Natural killer cell (primary cell): ENCODE data around the gene ARHGAP24. TPM values are rescaled to one million over a fixed set of nuclear protein-coding genes. Genes with fewer than 3 reads are reported as not detected.

Experiments
- ATAC-seq, 3 donors: fragments of 150-1000 bp in 2 of 3; fragments of 200-7000 bp in 1 of 3; cut with Tn5 transposase; 1 replicate in 1 of 3; 2 replicates in 2 of 3; pipeline ENCODE4 v1.10.0; 2021; ENCODE audit warnings: mild to moderate bottlenecking in 2 of 3, moderate library complexity in 2 of 3
- DNase-seq, 2 donors: peaks; one replicate each; pipeline versions ENCODE4 v3.0.0 to v3.0.0-alpha.2; 2013 to 2021; ENCODE audit warnings: mixed read lengths in 1 of 2
- H3K27ac ChIP-seq: one replicate; pipeline ENCODE4 v1.5.1; 2013; ENCODE audit warnings: mild to moderate bottlenecking, low read length
- H3K27me3 ChIP-seq: one replicate; pipeline ENCODE4 v1.6.1; 2013; ENCODE audit warnings: low read length; ENCODE audit not compliant: control insufficient read depth, insufficient read depth
- H3K36me3 ChIP-seq: one replicate; pipeline ENCODE4 v1.6.1; 2013; ENCODE audit warnings: low read length; ENCODE audit not compliant: control insufficient read depth, insufficient read depth
- H3K4me1 ChIP-seq: one replicate; pipeline ENCODE4 v1.6.1; 2013; ENCODE audit warnings: low read length; ENCODE audit not compliant: control insufficient read depth, insufficient read depth
- H3K4me3 ChIP-seq: one replicate; pipeline ENCODE4 v1.5.1; 2013; ENCODE audit warnings: low read length
- H3K9me3 ChIP-seq: one replicate; pipeline ENCODE4 v1.6.1; 2013; ENCODE audit warnings: low read length; ENCODE audit not compliant: control insufficient read depth, insufficient read depth
- H3K27ac Mint-ChIP-seq, 2 donors: one replicate each; pipeline ENCODE4 v1.8.0; 2022; ENCODE audit warnings: mild to moderate bottlenecking in 2 of 2, mixed read lengths in 2 of 2, moderate library complexity in 1 of 2
- H3K27me3 Mint-ChIP-seq, 2 donors: one replicate each; pipeline ENCODE4 v1.8.0; 2022; ENCODE audit warnings: low read depth in 2 of 2, mixed read lengths in 2 of 2
- H3K36me3 Mint-ChIP-seq: one replicate; pipeline ENCODE4 v1.8.0; 2022; ENCODE audit warnings: mixed read lengths
- H3K4me1 Mint-ChIP-seq, 2 donors: one replicate each; pipeline ENCODE4 v1.8.0; 2022; ENCODE audit warnings: mixed read lengths in 2 of 2
- H3K4me3 Mint-ChIP-seq: one replicate; pipeline ENCODE4 v1.8.0; 2022; ENCODE audit warnings: mild to moderate bottlenecking, moderate library complexity, mixed read lengths
- H3K9me3 Mint-ChIP-seq, 2 donors: one replicate each; pipeline ENCODE4 v1.8.0; 2022; ENCODE audit warnings: mixed read lengths in 2 of 2
- CTCF ChIP-seq: fragments of 200-600 bp; IDR thresholded peaks from one replicate; pipeline ENCODE4 v1.8.0; 2022; ENCODE audit warnings: antibody characterized with exemption
- WGBS: methylation state at CpG from one replicate; pipeline ENCODE4 v1.1.7; 2013; ENCODE audit warnings: missing lambda C conversion rate; ENCODE audit not compliant: insufficient coverage; 5-methylcytosine and 5-hydroxymethylcytosine counted together
- intact Hi-C: fragments of 100-400 bp; cut with micrococcal nuclease; formaldehyde crosslinking; loops from one replicate; pipeline ENCODE4 v1.14.2; 2022
- total RNA-seq, 4 donors: library from RNA; stranded (reverse); fragments of 120-200 nt in 1 of 4; gene quantifications; one replicate each; pipeline versions ENCODE4 v1.2.3 to v1.2.4, GENCODE V29; 2013 to 2022

The ARHGAP24 gene
- total RNA-seq, 3 donors from 2014 or later (not counting 1 experiment from before 2014, with no cell fraction given) = 1.7 to 3.6 (median 1.7) TPM

GRCh38 chr4:85720735-85721134 lies 245.8 kb downstream of the ARHGAP24 start:
- no peak overlapping the region for H3K27ac ChIP-seq
- H3K27me3 ChIP-seq = no peaks in the 10 kb centered on the region
- H3K27me3 Mint-ChIP-seq = no peaks in the 10 kb centered on the region
- H3K4me1 Mint-ChIP-seq = no peaks in the 10 kb centered on the region
- H3K36me3 ChIP-seq = no peaks in the 10 kb centered on the region
- H3K9me3 Mint-ChIP-seq = peaks cover 2 to 6% of the 10 kb centered on the region in 2 donors
- no peak overlapping the region for H3K4me3 ChIP-seq
- DNase-seq (no peak), ATAC-seq (no peak)
- peaks cover 3% of the 10 kb centered on the region for H3K4me1 ChIP-seq
- no peak for TF ChIP-seq CTCF
- H3K36me3 Mint-ChIP-seq = no peaks in the 10 kb centered on the region
- WGBS = 33% methylated on average over 2 of the region's 3 CpGs
- no peak overlapping the region for H3K4me3 Mint-ChIP-seq
- no peak overlapping the region for H3K27ac Mint-ChIP-seq
- H3K9me3 ChIP-seq = no peaks in the 10 kb centered on the region
- intact Hi-C loops = no loop called here

GRCh38 chr4:85722401-85722800 lies 247.5 kb downstream of the ARHGAP24 start:
- H3K9me3 Mint-ChIP-seq = peaks cover 2 to 5% of the 10 kb centered on the region in 2 donors
- intact Hi-C loops = no loop called here
- H3K4me1 Mint-ChIP-seq = no peaks in the 10 kb centered on the region
- Histone ChIP-seq H3K4me1 (peaks cover 8% of the 10 kb centered on the region), H3K27ac (no peak overlapping the region), H3K4me3 (no peak overlapping the region), H3K36me3 (no peaks in the 10 kb centered on the region), H3K27me3 (no peaks in the 10 kb centered on the region), H3K9me3 (no peaks in the 10 kb centered on the region)
- H3K36me3 Mint-ChIP-seq = no peaks in the 10 kb centered on the region
- no peak for ATAC-seq
- H3K27me3 Mint-ChIP-seq = no peaks in the 10 kb centered on the region
- no peak overlapping the region for H3K27ac Mint-ChIP-seq
- no peak for DNase-seq
- no peak overlapping the region for H3K4me3 Mint-ChIP-seq
- TF ChIP-seq CTCF = no peak
- WGBS = 94% methylated on average over 1 of the region's 3 CpGs

- no peak for ATAC-seq
- no peaks in the 10 kb centered on the region for H3K36me3 Mint-ChIP-seq
Measured at GRCh38 chr4:85722807-85723206, 247.9 kb downstream of the ARHGAP24 start.

More at GRCh38 chr4:85722807-85723206, 247.9 kb downstream of the ARHGAP24 start:
- intact Hi-C loops = no loop called here
- no peaks in the 10 kb centered on the region for H3K9me3 ChIP-seq
- H3K27me3 ChIP-seq = no peaks in the 10 kb centered on the region
- Mint-ChIP-seq H3K9me3 (peaks cover 2 to 6% of the 10 kb centered on the region in 2 donors), H3K27me3 (no peaks in the 10 kb centered on the region), H3K27ac (no peak overlapping the region), H3K4me3 (no peak overlapping the region), H3K4me1 (no peaks in the 10 kb centered on the region)
- no peak for TF ChIP-seq CTCF
- no peak overlapping the region for H3K4me3 ChIP-seq
- no peaks in the 10 kb centered on the region for H3K36me3 ChIP-seq
- peaks cover 8% of the 10 kb centered on the region for H3K4me1 ChIP-seq
- no peak overlapping the region for H3K27ac ChIP-seq
- no peak for DNase-seq
- 60% methylated on average over 2 of the region's 2 CpGs for WGBS
